SK-N-SH (cell line): ENCODE results near the gene GSG1L2. TPM values are rescaled to one million over a fixed set of nuclear protein-coding genes. Genes with fewer than 3 reads are reported as not detected.

Experiments
- CTCF ChIA-PET: fragments of 300-600, 350-600 bp; formaldehyde crosslinking; extraction: SDS; loops from one replicate; lab custom pipeline; 2021; lab: Yijun Ruan, JAX
- POLR2A ChIA-PET: fragments of 350-600 bp; sonication (Branson Sonifier 250); formaldehyde crosslinking; extraction: SDS; loops from one replicate; lab custom pipeline; 2020; ENCODE audit warnings: antibody characterized with exemption, inconsistent platforms; lab: Yijun Ruan, JAX
- DNase-seq: peaks from one replicate; pipeline ENCODE4 v3.0.0; 2012
- H2AFZ ChIP-seq: fragments of 200-600 bp; sonication (generic); 2 replicates; pipeline ENCODE4 v1.8.1; 2016; ENCODE audit warnings: antibody characterized with exemption, mild to moderate bottlenecking, low read depth
- H3F3A ChIP-seq: fragments of 200-600 bp; sonication (generic); replicated peaks from 2 replicates; pipeline ENCODE3; 2016; ENCODE audit warnings: antibody characterized with exemption, mild to moderate bottlenecking; ENCODE audit not compliant: insufficient read depth
- H3K27ac ChIP-seq, 2 experiments: fragments of 200-500 bp in 1 of 2; fragments of 200-600 bp in 1 of 2; sonication (Bioruptor generic) in 1 of 2; sonication (generic), shearing (Covaris generic) in 1 of 2; 2 replicates each; pipeline versions ENCODE4 v1.5.1 to v1.6.1; 2014 to 2016; ENCODE audit warnings: low read depth in 2 of 2, inconsistent platforms in 1 of 2, low read length in 1 of 2, mild to moderate bottlenecking in 1 of 2, mixed read lengths in 1 of 2
- H3K27me3 ChIP-seq: fragments of 200-600 bp; sonication (generic), shearing (Covaris generic); 2 replicates; pipeline ENCODE4 v1.6.1; 2016; ENCODE audit warnings: mixed run types; ENCODE audit not compliant: insufficient read depth
- H3K36me3 ChIP-seq, 2 experiments: fragments of 200-500 bp in 1 of 2; fragments of 200-600 bp in 1 of 2; sonication (Bioruptor generic) in 1 of 2; sonication (generic) in 1 of 2; replicated peaks in 1 of 2; 2 replicates each; pipeline versions ENCODE3 to v1.5.1; 2014 to 2016; ENCODE audit warnings: low read length in 1 of 2, mild to moderate bottlenecking in 1 of 2; ENCODE audit not compliant: insufficient read depth in 2 of 2, control insufficient read depth in 1 of 2
- H3K4me1 ChIP-seq, 2 experiments: fragments of 200-500 bp in 1 of 2; fragments of 200-600 bp in 1 of 2; sonication (Bioruptor generic) in 1 of 2; sonication (generic), shearing (Covaris generic) in 1 of 2; 2 replicates each; pipeline versions ENCODE4 v1.5.1 to v1.6.1; 2014 to 2016; ENCODE audit warnings: low read depth in 1 of 2, low read length in 1 of 2, mixed run types in 1 of 2; ENCODE audit not compliant: insufficient read depth in 2 of 2, control insufficient read depth in 1 of 2
- H3K4me2 ChIP-seq: fragments of 200-600 bp; sonication (generic), shearing (Covaris generic); 2 replicates; pipeline ENCODE4 v1.6.1; 2017; ENCODE audit warnings: mixed run types
- H3K4me3 ChIP-seq, 2 experiments: fragments of 200-500 bp in 1 of 2; fragments of 200-600 bp in 1 of 2; sonication (Bioruptor generic) in 1 of 2; sonication (generic), shearing (Covaris generic) in 1 of 2; 2 replicates each; pipeline versions ENCODE4 v1.5.1 to v1.8.1; 2014 to 2016; ENCODE audit warnings: low read depth in 2 of 2, inconsistent platforms in 1 of 2, low read length in 1 of 2, mild to moderate bottlenecking in 1 of 2, mixed read lengths in 1 of 2, moderate library complexity in 1 of 2
- H3K79me2 ChIP-seq: fragments of 200-600 bp; sonication (generic); 2 replicates; pipeline ENCODE4 v1.8.1; 2017; ENCODE audit warnings: mild to moderate bottlenecking; ENCODE audit not compliant: insufficient read depth
- H3K9ac ChIP-seq: fragments of 200-600 bp; sonication (generic); 2 replicates; pipeline ENCODE4 v1.6.1; 2017; ENCODE audit warnings: mixed run types
- H3K9me2 ChIP-seq: fragments of 200-600 bp; sonication (generic); 2 replicates; pipeline ENCODE4 v1.6.1; 2017; ENCODE audit warnings: mixed run types
- H3K9me3 ChIP-seq: fragments of 200-600 bp; sonication (generic); 2 replicates; pipeline ENCODE4 v1.6.1; 2017; ENCODE audit warnings: mixed run types, mild to moderate bottlenecking, moderate library complexity
- H4K20me1 ChIP-seq: fragments of 200-600 bp; sonication (generic); 2 replicates; pipeline ENCODE4 v1.6.1; 2017; ENCODE audit warnings: mild to moderate bottlenecking, mixed run types; ENCODE audit not compliant: insufficient read depth
- CHD2 ChIP-seq: fragments of 150-350 bp; IDR thresholded peaks from 2 replicates; pipeline ENCODE4 v1.6.1; 2018; ENCODE audit warnings: low read length; ENCODE audit not compliant: partially characterized antibody
- ELF1 ChIP-seq: IDR thresholded peaks from 2 replicates; pipeline ENCODE4 v1.4.0; 2012
- EZH2phosphoT487 ChIP-seq: fragments of 200-600 bp; sonication (generic); IDR thresholded peaks from 2 replicates; pipeline ENCODE4 v1.6.1; 2017; ENCODE audit warnings: low read depth, mixed run types, mild to moderate bottlenecking, antibody characterized with exemption, moderate library complexity, borderline replicate concordance
- FOSL2 ChIP-seq: IDR thresholded peaks from 2 replicates; pipeline ENCODE4 v1.4.0; 2012; ENCODE audit warnings: low read depth, mild to moderate bottlenecking, moderate library complexity, borderline replicate concordance
- FOXJ3 ChIP-seq: sonication (generic); formaldehyde crosslinking; IDR thresholded peaks from 2 replicates; pipeline ENCODE4 v1.5.1; 2020; ENCODE audit warnings: mild to moderate bottlenecking, missing genetic modification reagents
- GABPA ChIP-seq: IDR thresholded peaks from 2 replicates; pipeline ENCODE4 v1.4.0; 2012; ENCODE audit warnings: low read depth, mild to moderate bottlenecking
- GATA2 ChIP-seq: sonication (generic); formaldehyde crosslinking; IDR thresholded peaks from 2 replicates; pipeline ENCODE4 v1.5.0; 2020; ENCODE audit warnings: mild to moderate bottlenecking, missing genetic modification reagents
- MEF2A ChIP-seq: IDR thresholded peaks from 2 replicates; pipeline ENCODE4 v1.4.0; 2012; ENCODE audit warnings: low read depth, borderline replicate concordance
- NRF1 ChIP-seq: IDR thresholded peaks from 2 replicates; pipeline ENCODE4 v1.6.1; 2012; ENCODE audit warnings: low read depth, mild to moderate bottlenecking, low read length
- RAD21 ChIP-seq: IDR thresholded peaks from 2 replicates; pipeline ENCODE4 v1.6.1; 2012; ENCODE audit warnings: mild to moderate bottlenecking, low read length
- RCOR1 ChIP-seq: fragments of 150-350 bp; IDR thresholded peaks from 2 replicates; pipeline ENCODE4 v1.6.1; 2017; ENCODE audit warnings: antibody characterized with exemption, low read length
- RFX5 ChIP-seq: IDR thresholded peaks from 2 replicates; pipeline ENCODE4 v1.6.1; 2012; ENCODE audit warnings: mild to moderate bottlenecking, improper control_type of control experiment, low read length
- SIN3A ChIP-seq: IDR thresholded peaks from 2 replicates; pipeline ENCODE4 v1.6.1; 2012; ENCODE audit warnings: low read depth, mild to moderate bottlenecking, low read length, moderate library complexity, borderline replicate concordance
- SMC3 ChIP-seq: IDR thresholded peaks from 2 replicates; pipeline ENCODE4 v1.6.1; 2012; ENCODE audit warnings: low read depth, low read length, improper control_type of control experiment
- TAF1 ChIP-seq: IDR thresholded peaks from 2 replicates; pipeline ENCODE4 v1.6.1; 2012; ENCODE audit warnings: low read depth, mild to moderate bottlenecking, low read length, moderate library complexity, borderline replicate concordance
- YY1 ChIP-seq: IDR thresholded peaks from 2 replicates; pipeline ENCODE4 v1.4.0; 2012; ENCODE audit warnings: low read depth, mild to moderate bottlenecking
- WGBS: methylation state at CpG from one replicate; pipeline ENCODE4 v1.1.6; 2017; ENCODE audit warnings: low lambda C conversion rate; 5-methylcytosine and 5-hydroxymethylcytosine counted together
- polyA plus RNA-seq, 3 experiments: library from polyadenylated mRNA; depleted of rRNA; stranded (reverse); fragments of >200 nt; gene quantifications; 2 replicates each; pipeline ENCODE4 v1.2.3, GENCODE V29; 2012
- TF ChIP-seq, protein P1 (sequence below): fragments of 150-350 bp; IDR thresholded peaks from 2 replicates; pipeline ENCODE4 v1.6.1; 2016; ENCODE audit warnings: mild to moderate bottlenecking, low read depth, low read length
- TF ChIP-seq, protein P2 (sequence below): fragments of 200-600 bp; sonication (generic); IDR thresholded peaks from 2 replicates; pipeline ENCODE4 v1.6.1; 2017; ENCODE audit warnings: antibody characterized with exemption, mild to moderate bottlenecking, moderate library complexity
- TF ChIP-seq, protein P3 (sequence below): IDR thresholded peaks from 2 replicates; pipeline ENCODE4 v1.4.0; 2012; ENCODE audit warnings: low read depth, borderline replicate concordance
- TF ChIP-seq, protein P4 (sequence below): fragments of 150-350 bp; IDR thresholded peaks from 2 replicates; pipeline ENCODE4 v1.6.1; 2017; ENCODE audit warnings: antibody characterized with exemption, low read length, low read depth, borderline replicate concordance

Gene GSG1L2
- polyA plus RNA-seq, 1 of the 3 experiments (the other 2 are of a cell fraction), result not detected

DNA sequence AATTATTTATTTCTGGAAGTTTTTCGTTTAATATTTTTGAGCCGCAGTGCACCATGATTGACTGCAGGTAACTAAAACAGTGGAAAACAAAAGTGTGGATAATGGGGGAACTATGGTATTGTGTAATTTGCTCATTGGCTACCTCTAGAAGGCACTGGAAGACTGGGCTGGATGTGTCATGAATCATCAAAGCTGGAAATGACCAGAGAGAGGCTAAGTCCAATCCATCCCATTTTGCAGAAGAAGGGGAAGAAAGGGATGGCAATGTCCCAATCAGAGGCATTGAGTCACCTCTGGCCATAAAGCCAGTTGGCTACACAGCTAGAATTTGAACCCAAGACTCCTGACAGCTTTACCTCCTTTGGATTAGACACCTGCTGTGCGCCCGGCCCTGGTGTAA lies 33.2 kb upstream of the GSG1L2 start:
- DNase-seq, result no peak
- POLR2A ChIA-PET, result no interaction called here
- no peak overlapping the region for H3K27ac ChIP-seq
- CTCF ChIA-PET, result interaction anchor here (2.0 kb wide), 1 partner anchor 9 kb away, joined by 8 read pairs; no protein-coding TSS in a partner anchor
- H3K4me2 ChIP-seq, result no peak overlapping the region
- H3K79me2 ChIP-seq, result no peaks in the 10 kb centered on the region
- H3K36me3 ChIP-seq, result no peaks in the 10 kb centered on the region
- H3K4me1 ChIP-seq, result no peaks in the 10 kb centered on the region
- H2AFZ ChIP-seq, result no peak overlapping the region
- H3K27me3 ChIP-seq, result no peaks in the 10 kb centered on the region
- TF ChIP-seq, protein P1, sequence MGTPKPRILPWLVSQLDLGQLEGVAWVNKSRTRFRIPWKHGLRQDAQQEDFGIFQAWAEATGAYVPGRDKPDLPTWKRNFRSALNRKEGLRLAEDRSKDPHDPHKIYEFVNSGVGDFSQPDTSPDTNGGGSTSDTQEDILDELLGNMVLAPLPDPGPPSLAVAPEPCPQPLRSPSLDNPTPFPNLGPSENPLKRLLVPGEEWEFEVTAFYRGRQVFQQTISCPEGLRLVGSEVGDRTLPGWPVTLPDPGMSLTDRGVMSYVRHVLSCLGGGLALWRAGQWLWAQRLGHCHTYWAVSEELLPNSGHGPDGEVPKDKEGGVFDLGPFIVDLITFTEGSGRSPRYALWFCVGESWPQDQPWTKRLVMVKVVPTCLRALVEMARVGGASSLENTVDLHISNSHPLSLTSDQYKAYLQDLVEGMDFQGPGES, result no peak
- TF ChIP-seq MEF2A (no peak), GATA2 (CRISPR knock-in tag) (no peak), FOXJ3 (no peak), RAD21 (no peak), FOSL2 (no peak), EZH2phosphoT487 (no peak), GABPA (no peak), TAF1 (no peak), ELF1 (no peak), RFX5 (no peak), CHD2 (no peak)
- TF ChIP-seq, protein P2, sequence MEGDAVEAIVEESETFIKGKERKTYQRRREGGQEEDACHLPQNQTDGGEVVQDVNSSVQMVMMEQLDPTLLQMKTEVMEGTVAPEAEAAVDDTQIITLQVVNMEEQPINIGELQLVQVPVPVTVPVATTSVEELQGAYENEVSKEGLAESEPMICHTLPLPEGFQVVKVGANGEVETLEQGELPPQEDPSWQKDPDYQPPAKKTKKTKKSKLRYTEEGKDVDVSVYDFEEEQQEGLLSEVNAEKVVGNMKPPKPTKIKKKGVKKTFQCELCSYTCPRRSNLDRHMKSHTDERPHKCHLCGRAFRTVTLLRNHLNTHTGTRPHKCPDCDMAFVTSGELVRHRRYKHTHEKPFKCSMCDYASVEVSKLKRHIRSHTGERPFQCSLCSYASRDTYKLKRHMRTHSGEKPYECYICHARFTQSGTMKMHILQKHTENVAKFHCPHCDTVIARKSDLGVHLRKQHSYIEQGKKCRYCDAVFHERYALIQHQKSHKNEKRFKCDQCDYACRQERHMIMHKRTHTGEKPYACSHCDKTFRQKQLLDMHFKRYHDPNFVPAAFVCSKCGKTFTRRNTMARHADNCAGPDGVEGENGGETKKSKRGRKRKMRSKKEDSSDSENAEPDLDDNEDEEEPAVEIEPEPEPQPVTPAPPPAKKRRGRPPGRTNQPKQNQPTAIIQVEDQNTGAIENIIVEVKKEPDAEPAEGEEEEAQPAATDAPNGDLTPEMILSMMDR, result no peak
- TF ChIP-seq, all 33 proteins: peak for 0
- no peaks in the 10 kb centered on the region for H3K9me3 ChIP-seq
- no peak overlapping the region for H3K4me3 ChIP-seq
- 18% methylated on average over 4 of the region's 4 CpGs for WGBS
- H4K20me1 ChIP-seq, result no peaks in the 10 kb centered on the region
- no peaks in the 10 kb centered on the region for H3F3A ChIP-seq
- no peaks in the 10 kb centered on the region for H3K9me2 ChIP-seq
- H3K9ac ChIP-seq, result no peak overlapping the region

DNA sequence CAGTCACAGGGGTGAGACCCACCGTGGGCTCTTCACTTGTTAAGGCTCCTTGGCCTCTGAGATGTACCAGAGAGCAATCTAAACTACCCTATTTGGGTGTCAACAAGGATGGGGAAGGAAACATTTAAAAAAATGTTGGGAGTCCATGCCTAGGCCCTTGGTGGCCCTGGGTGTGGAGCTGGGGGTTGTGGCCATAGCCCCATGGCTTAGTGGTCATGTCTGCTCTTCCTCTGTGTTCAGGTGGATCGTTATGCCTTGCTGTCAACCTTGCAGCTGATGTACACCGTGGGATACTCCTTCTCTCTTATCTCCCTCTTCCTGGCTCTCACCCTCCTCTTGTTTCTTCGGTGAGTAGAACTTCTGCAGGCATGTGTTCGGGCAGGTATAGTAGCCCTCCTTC lies 32.4 kb upstream of the GSG1L2 start:
- Histone ChIP-seq H3K4me3 (no peak overlapping the region), H3K36me3 (no peaks in the 10 kb centered on the region), H3F3A (no peaks in the 10 kb centered on the region), H3K79me2 (no peaks in the 10 kb centered on the region), H4K20me1 (no peaks in the 10 kb centered on the region), H3K27ac (no peak overlapping the region), H3K27me3 (no peaks in the 10 kb centered on the region), H3K9ac (no peak overlapping the region), H3K4me1 (no peaks in the 10 kb centered on the region), H2AFZ (no peak overlapping the region), H3K9me3 (no peaks in the 10 kb centered on the region), H3K9me2 (no peaks in the 10 kb centered on the region), H3K4me2 (no peak overlapping the region)
- ChIA-PET CTCF (no interaction called here), POLR2A (no interaction called here)
- no peak for DNase-seq
- WGBS, result 15% methylated on average over 5 of the region's 5 CpGs
- TF ChIP-seq, protein P1, result no peak
- TF ChIP-seq SIN3A, result no peak
- TF ChIP-seq, protein P3, sequence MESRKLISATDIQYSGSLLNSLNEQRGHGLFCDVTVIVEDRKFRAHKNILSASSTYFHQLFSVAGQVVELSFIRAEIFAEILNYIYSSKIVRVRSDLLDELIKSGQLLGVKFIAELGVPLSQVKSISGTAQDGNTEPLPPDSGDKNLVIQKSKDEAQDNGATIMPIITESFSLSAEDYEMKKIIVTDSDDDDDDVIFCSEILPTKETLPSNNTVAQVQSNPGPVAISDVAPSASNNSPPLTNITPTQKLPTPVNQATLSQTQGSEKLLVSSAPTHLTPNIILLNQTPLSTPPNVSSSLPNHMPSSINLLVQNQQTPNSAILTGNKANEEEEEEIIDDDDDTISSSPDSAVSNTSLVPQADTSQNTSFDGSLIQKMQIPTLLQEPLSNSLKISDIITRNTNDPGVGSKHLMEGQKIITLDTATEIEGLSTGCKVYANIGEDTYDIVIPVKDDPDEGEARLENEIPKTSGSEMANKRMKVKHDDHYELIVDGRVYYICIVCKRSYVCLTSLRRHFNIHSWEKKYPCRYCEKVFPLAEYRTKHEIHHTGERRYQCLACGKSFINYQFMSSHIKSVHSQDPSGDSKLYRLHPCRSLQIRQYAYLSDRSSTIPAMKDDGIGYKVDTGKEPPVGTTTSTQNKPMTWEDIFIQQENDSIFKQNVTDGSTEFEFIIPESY, result no peak
- TF ChIP-seq SMC3, result no peak
- no peak for TF ChIP-seq MEF2A
- TF ChIP-seq GATA2 (CRISPR knock-in tag), result no peak
- TF ChIP-seq GABPA, result no peak
- no peak for TF ChIP-seq FOXJ3
- TF ChIP-seq RCOR1, result no peak
- TF ChIP-seq, protein P4, sequence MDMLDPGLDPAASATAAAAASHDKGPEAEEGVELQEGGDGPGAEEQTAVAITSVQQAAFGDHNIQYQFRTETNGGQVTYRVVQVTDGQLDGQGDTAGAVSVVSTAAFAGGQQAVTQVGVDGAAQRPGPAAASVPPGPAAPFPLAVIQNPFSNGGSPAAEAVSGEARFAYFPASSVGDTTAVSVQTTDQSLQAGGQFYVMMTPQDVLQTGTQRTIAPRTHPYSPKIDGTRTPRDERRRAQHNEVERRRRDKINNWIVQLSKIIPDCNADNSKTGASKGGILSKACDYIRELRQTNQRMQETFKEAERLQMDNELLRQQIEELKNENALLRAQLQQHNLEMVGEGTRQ, result no peak
- no peak for TF ChIP-seq YY1
- TF ChIP-seq NRF1, result no peak
